Esophagus mucosa (tissue), 1 donor: Measurements from ENCODE around the gene NTNG1. TPM values are rescaled to one million over a fixed set of nuclear protein-coding genes. Genes with fewer than 3 reads are reported as not detected.

ENCODE experiments used
- ATAC-seq: fragments of 200-7000 bp; cut with Tn5 transposase; one replicate; pipeline ENCODE4 v1.9.1; 2020
- total RNA-seq: library from RNA; stranded (reverse); gene quantifications from one replicate; pipeline ENCODE4 v1.2.4, GENCODE V29; 2023
- donor health status: DM: yes; HTN: yes; CAD: no.

NTNG1 gene
- total RNA-seq, 1 donor from 2014 or later, result 0.48 TPM

- no peak for ATAC-seq
These were observed 382.9 kb downstream of the NTNG1 start for GRCh38 chr1:107523736-107524135.

GRCh38 chr1:107524301-107524700, 383.5 kb downstream of the NTNG1 start:
- ATAC-seq, result no peak

- ATAC-seq, result no peak
These were observed 384.3 kb downstream of the NTNG1 start for GRCh38 chr1:107525145-107525544.

- ATAC-seq, result no peak
These were observed 385.1 kb downstream of the NTNG1 start for GRCh38 chr1:107525961-107526360.

GRCh38 chr1:107526524-107527198, 385.8 kb downstream of the NTNG1 start:
- no peak for ATAC-seq

GRCh38 chr1:107529511-107530149, 388.8 kb downstream of the NTNG1 start:
- ATAC-seq, result peak; percentile 82

GRCh38 chr1:107530543-107530942, 389.7 kb downstream of the NTNG1 start:
- ATAC-seq, result peak; percentile 35

GRCh38 chr1:107531065-107531908, 390.4 kb downstream of the NTNG1 start:
- ATAC-seq, result peak; percentile 81

- ATAC-seq, result peak; percentile 73
These were observed 391.5 kb downstream of the NTNG1 start for GRCh38 chr1:107532318-107532717.

Other genes with a start within 250 kb of the NTNG1 start
- 9.0 TPM for gene PRMT6, start 84.4 kb upstream of the NTNG1 start, total RNA-seq